Cardiac muscle cell (in vitro differentiated cells and primary cell): Measurements from ENCODE around the gene SLC15A2. TPM values are rescaled to one million over a fixed set of nuclear protein-coding genes. Genes with fewer than 3 reads are reported as not detected.
"Not testable (repeated sequence)": the region's sequence is repeated elsewhere in the genome, so short reads cannot be mapped to it uniquely, and the experiment has no call there.

Experiments
- DNase-seq, 2 donors: peaks; one replicate each; pipeline versions ENCODE4 v3.0.0 to v3.0.0-alpha.2; 2010 to 2017; ENCODE audit warnings: low read depth in 1 of 2, low spot score in 1 of 2
- H3K27ac ChIP-seq: fragments of 200-600 bp; sonication (generic); 2 replicates; pipeline ENCODE4 v1.5.1; 2016
- H3K27me3 ChIP-seq: fragments of 200-600 bp; sonication (generic); 2 replicates; pipeline ENCODE4 v1.6.0; 2016; ENCODE audit warnings: control low read depth
- H3K36me3 ChIP-seq: fragments of 200-600 bp; sonication (generic); 2 replicates; pipeline ENCODE4 v1.5.1; 2016; ENCODE audit warnings: control low read depth
- H3K4me1 ChIP-seq: fragments of 200-600 bp; sonication (generic); 2 replicates; pipeline ENCODE4 v1.8.1; 2017; ENCODE audit warnings: low read depth, mild to moderate bottlenecking, mixed run types
- H3K4me3 ChIP-seq: fragments of 200-600 bp; sonication (generic); 2 replicates; pipeline ENCODE4 v1.5.1; 2016; ENCODE audit warnings: mild to moderate bottlenecking
- H3K9me3 ChIP-seq: fragments of 200-600 bp; sonication (generic); 2 replicates; pipeline ENCODE4 v1.5.1; 2017; ENCODE audit warnings: low read depth, mild to moderate bottlenecking, control low read depth
- polyA plus RNA-seq: library from polyadenylated mRNA; unstranded; fragments of >200 nt; fragmentation: Nextera tagmentation; extraction: Ambion mirVana; gene quantifications from 2 replicates; pipeline ENCODE4 v1.2.1, GENCODE V29; 2016
- total RNA-seq: library from RNA; depleted of rRNA; stranded (reverse); fragments of >200 nt; gene quantifications from 2 replicates; pipeline ENCODE4 v1.2.3, GENCODE V29; 2016
- TF ChIP-seq, protein P1 (sequence below): IDR thresholded peaks from 2 replicates; pipeline ENCODE4 v1.5.1; 2012; ENCODE audit warnings: low read depth, mild to moderate bottlenecking, low read length

SLC15A2 gene
- total and polyA plus RNA-seq, 2 experiments from 2014 or later, result 2.7 TPM; not detected in 1

- TF ChIP-seq, protein P1, sequence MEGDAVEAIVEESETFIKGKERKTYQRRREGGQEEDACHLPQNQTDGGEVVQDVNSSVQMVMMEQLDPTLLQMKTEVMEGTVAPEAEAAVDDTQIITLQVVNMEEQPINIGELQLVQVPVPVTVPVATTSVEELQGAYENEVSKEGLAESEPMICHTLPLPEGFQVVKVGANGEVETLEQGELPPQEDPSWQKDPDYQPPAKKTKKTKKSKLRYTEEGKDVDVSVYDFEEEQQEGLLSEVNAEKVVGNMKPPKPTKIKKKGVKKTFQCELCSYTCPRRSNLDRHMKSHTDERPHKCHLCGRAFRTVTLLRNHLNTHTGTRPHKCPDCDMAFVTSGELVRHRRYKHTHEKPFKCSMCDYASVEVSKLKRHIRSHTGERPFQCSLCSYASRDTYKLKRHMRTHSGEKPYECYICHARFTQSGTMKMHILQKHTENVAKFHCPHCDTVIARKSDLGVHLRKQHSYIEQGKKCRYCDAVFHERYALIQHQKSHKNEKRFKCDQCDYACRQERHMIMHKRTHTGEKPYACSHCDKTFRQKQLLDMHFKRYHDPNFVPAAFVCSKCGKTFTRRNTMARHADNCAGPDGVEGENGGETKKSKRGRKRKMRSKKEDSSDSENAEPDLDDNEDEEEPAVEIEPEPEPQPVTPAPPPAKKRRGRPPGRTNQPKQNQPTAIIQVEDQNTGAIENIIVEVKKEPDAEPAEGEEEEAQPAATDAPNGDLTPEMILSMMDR, result no peak
- H3K27ac ChIP-seq, result no peak overlapping the region
- H3K4me1 ChIP-seq, result no peaks in the 10 kb centered on the region
- DNase-seq, result no peak
- H3K27me3 ChIP-seq, result no peaks in the 10 kb centered on the region
- H3K4me3 ChIP-seq, result no peak overlapping the region
- no peaks in the 10 kb centered on the region for H3K36me3 ChIP-seq
- no peaks in the 10 kb centered on the region for H3K9me3 ChIP-seq
These were observed 32.2 kb downstream of the SLC15A2 start for GRCh38 chr3:121926380-121926779.

DNA sequence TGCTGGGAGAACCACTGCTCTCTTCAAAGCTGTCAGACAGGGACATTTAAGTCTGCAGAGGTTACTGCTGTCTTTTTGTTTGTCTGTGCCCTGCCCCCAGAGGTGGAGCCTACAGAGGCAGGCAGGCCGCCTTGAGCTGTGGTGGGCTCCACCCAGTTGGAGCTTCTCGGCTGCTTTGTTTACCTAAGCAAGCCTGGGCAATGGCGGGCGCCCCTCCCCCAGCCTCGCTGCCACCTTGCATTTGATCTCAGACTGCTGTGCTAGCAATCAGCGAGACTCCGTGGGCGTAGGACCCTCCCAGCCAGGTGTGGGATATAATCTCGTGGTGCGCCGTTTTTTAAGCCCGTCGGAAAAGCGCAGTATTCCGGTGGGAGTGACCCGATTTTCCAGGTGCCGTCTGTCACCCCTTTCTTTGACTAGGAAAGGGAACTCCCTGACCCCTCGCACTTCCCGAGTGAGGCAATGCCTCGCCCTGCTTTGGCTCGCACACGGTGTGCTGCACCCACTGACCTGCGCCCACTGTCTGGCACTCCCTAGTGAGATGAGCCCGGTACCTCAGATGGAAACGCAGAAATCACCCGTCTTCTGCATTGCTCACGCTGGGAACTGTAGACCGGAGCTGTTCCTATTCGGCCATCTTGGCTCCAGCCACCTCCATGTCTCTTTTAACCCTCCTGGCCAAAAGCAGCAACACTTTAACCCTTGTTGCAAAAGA is 44.1 kb downstream of the SLC15A2 start:
- not testable (repeated sequence) for H3K4me1 ChIP-seq, DNase-seq, H3K27ac ChIP-seq

DNA sequence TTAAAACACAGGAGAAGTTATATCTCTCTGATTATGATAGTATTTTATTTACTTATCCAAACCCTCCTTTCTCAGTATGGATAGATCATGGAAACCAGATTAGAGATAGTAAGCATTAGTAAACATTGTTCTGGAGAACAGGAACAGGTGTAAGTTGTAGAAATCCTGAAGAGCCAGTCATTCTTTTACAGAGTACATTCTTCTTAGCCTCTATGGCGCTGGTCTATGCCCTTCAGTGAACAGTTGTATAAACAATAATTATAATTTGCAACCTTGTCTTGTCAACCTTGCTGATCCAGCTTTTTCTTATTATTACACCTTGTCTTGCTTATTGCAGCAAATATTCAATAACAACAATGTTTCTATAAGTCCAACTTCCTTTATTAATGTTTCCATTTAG is 47.4 kb downstream of the SLC15A2 start:
- Histone ChIP-seq H3K9me3 (no peaks in the 10 kb centered on the region), H3K27ac (no peak overlapping the region), H3K36me3 (no peaks in the 10 kb centered on the region), H3K4me1 (no peaks in the 10 kb centered on the region), H3K4me3 (no peak overlapping the region), H3K27me3 (no peaks in the 10 kb centered on the region)
- TF ChIP-seq, protein P1, result no peak
- no peak for DNase-seq

More for the DNA sequence above, 44.1 kb downstream of the SLC15A2 start:
- H3K9me3 ChIP-seq, H3K27me3 ChIP-seq, H3K36me3 ChIP-seq, H3K4me3 ChIP-seq: not testable (repeated sequence)

DNA sequence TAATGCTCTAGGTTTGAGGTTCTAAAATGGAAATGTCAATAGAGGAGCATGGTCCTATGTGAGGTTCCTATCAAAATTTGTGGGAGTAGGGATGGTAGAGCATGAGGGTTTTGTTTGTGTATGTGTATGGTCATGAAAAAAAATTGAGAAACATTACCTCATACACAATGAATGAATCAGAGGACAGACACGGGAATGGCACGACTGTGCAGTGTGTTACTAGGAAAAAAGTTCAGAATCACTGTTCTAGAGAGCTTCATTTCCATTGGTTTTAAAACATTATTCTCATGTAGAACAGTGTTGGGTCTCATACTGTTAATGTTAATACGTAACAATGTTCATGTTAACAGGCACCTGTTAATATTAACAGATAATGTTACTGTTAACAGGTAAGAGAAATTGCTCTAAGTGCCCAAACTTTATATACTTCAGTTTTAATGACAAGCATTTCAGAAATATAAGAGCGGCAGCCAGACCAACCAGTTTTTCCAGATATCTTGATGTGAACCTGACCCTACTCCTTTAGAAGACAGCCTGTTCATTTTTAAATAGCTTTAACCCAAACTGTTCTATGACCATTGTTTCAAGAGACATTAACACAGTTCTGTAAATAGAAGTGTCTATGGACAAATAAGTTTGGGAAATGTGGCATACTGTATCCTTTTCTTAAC is 48.0 kb downstream of the SLC15A2 start:
- Histone ChIP-seq H3K4me3 (no peak overlapping the region), H3K9me3 (no peaks in the 10 kb centered on the region), H3K27ac (no peak overlapping the region), H3K4me1 (no peaks in the 10 kb centered on the region), H3K27me3 (no peaks in the 10 kb centered on the region), H3K36me3 (no peaks in the 10 kb centered on the region)
- TF ChIP-seq, protein P1, result no peak
- DNase-seq, result no peak

DNA sequence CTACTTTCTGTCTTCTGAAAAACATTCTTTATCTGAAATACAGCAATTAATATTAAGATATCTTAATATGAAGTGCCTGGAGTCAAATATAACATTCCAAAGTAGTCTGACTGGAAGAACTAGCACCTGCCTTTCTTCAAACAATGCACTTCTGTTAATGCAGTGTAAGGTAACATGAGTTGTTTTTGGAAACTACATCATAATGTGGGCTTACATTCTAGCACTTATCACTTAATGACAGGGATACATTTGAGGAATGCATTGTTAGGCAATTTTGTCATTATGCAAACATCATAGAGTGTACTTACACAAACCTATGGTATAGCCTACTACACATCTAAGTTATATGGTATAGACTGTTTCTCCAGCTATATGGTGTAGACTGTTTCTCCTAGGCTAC is 49.2 kb downstream of the SLC15A2 start:
- Histone ChIP-seq H3K4me1 (no peaks in the 10 kb centered on the region), H3K4me3 (no peak overlapping the region), H3K9me3 (no peaks in the 10 kb centered on the region), H3K27ac (no peak overlapping the region), H3K27me3 (no peaks in the 10 kb centered on the region), H3K36me3 (no peaks in the 10 kb centered on the region)
- TF ChIP-seq, protein P1, result no peak
- DNase-seq, result peak in 1 of 2 donors; percentile 2

DNA sequence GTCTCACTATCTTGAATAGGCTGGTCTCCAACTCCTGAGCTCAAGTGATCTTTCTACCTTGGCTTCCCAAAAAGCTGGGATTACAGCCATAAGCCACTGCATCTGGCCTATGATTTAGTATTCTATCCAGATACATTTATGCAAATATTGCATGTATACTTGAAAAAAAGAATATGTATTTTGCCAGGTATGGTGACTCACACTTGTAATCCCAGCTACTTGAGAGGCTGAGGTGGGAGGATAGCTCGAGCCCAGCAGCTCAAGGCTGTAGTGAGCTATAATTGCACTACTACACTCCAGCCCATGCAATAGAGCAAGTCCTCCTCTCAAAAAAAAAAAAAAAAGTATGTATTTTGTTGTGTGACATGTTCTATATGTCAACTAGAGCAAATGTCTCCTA is 54.4 kb downstream of the SLC15A2 start:
- no peaks in the 10 kb centered on the region for H3K4me1 ChIP-seq
- H3K9me3 ChIP-seq, result no peaks in the 10 kb centered on the region
- no peaks in the 10 kb centered on the region for H3K27me3 ChIP-seq
- TF ChIP-seq, protein P1, result no peak
- no peak overlapping the region for H3K4me3 ChIP-seq
- no peak for DNase-seq
- no peaks in the 10 kb centered on the region for H3K36me3 ChIP-seq
- no peak overlapping the region for H3K27ac ChIP-seq
